ENCODE data around the gene EGF.

Gene EGF

GRCh38 chr4:110042545-110043517 is 130.1 kb downstream of the EGF start:
- no peak for DNase-seq

DNA sequence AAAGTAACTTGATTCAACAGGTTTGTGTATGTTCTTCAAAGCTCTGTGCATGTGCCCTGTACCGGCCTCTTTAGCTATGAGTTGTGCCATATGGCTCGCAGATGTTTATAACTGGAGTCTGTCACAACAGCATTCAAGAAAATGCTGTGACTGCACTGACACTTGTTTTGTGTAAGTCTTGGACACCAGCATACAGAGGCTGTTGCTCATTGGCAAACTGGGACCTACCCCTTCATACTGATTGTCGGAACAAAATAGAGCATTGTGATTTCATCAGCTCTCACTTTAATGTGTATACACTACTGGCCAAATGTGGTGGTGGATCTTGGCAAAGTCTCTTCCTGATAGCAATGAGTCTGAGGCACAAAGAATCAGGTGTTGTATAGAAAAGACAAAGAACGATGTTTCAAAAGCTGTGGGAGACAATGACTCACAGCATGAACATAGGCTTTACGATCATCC is 133.9 kb downstream of the EGF start:
- DNase-seq, result no peak

DNA sequence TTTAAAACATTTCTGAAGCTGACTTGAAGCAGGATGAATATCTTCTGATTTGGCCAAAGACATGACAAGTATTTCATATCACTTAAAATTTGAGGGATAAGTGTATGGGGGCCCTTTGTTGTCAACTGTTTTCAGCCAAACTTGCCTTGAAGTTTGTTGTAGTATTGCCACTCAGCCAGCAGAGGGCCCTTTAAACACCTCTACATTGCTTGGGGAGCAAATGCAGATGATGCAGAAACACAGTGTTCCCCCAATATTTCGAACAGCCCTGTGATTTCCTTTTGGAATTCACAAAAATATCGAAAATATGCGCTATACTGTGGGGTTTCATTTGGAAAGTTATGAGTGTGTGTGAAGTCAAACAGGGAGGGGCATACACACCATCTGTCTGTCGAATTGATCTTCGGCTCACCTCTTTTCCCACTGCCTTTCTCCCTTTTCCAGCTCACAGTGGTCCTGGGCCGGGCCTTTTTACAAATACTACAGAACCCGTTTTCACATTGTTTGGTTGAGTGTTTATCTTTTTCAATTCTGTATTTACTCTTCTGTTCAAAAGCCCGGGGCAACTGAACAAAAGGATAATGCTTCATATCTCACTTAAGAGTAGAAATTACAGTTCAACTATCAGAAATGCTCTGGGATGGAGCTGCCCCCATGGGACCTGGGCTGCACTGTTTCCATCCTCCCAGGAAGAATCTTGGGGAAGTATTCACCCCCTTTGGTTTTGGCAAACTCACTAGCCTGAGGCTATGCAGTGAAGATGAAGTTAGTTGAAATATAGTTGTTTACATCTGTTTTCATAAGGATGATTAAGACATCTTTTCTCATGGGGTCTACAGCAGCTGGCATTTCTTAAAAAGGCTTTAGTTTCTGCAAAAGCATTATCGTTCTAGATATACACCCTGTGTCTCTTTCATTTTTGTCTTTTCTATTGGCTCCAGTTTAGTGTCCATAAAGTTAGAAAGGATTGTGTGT is 137.6 kb downstream of the EGF start:
- DNase-seq, result peak; percentile 60

DNA sequence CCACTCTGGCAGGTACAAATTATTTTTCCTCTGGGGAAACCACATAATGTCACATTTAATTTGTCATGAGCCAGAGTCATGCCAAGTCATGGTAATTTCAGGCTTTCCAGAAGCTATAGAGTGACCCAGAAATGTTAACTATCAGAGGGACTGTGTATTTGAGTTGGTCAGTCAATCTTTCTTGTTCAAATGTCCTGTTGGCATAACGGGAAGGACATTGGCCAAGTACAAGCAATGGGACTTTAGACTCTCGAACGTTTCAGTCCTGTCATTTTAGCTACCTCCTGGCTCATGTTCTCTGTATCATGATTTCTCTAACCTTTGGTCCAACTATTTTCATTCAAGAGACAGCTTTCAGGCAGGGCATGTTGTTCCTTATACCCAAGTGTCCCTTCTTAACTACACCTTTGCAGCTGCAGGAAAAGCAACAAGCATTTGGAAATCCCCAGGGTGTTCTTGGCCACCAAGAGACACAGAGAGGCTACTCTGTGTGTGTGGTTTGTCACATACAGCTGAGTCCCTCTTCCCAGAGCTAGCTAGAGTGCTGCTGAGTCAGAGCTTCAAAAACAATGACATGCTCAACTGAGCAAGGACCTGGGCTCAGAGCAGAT is 142.6 kb downstream of the EGF start:
- no peak for DNase-seq

- no peak for DNase-seq
Observed at GRCh38 chr4:110058677-110059076, 146.0 kb downstream of the EGF start.

GRCh38 chr4:110059556-110060191 is 147.0 kb downstream of the EGF start:
- DNase-seq, result no peak

DNA sequence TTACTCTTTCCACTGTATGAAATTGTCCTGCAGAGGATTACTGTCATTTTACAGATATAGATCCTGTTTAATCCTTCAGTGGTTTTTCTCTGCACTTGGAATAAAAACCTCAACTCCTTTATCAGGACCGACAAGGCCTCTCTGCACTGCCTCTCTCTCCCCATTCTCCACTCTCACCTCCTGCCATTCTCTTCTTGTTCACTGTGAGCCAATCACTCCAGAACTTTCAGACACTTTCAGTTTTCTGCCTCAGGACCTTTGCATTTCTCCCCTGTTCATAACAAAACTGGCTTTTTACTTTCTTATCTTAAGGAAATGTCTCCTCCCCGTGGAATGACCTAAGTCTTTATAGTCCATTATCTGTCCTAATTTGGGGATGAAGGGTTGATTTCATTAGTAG is 148.4 kb downstream of the EGF start:
- no peak for DNase-seq

Measured in stimulated activated CD8-positive, alpha-beta memory T cell treated with anti-CD3 and anti-CD28 coated beads, Interleukin-4, amount 100 ng/mL, for 48 hours (primary cell).